ENCODE results near the gene NRROS. TPM values are rescaled to one million over a fixed set of nuclear protein-coding genes. Genes with fewer than 3 reads are reported as not detected.
A peak's percentile ranks its signal among the peaks of the same experiment; 100 is the strongest.

NRROS gene
- total and polyA plus RNA-seq, 8 donors, result 0.37 to 3.6 (median 1.0) TPM

DNA sequence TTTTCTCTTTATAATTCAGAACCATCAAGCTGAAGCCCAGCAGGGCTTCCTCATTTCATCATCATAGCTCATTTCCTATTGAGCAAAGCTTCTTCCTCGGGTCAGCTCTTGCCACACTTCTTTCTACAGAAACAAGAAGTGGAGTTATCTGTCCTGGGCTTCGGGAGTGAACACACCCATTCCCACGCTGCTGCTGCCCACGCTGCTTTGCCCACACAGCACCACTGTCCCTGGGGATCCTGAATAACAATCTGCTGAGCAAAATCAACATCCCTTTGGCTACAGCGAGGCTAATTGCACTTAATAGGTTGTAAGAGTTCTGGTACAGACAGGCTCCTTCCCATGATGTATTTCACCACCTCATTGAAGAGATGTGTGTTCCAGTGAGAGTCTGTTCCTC is 48.9 kb downstream of the NRROS start:
- no peaks in the 10 kb centered on the region for H3K27me3 ChIP-seq
- WGBS, 2 donors, result 28 to 45% methylated on average over 5 of the region's 5 CpGs

DNA sequence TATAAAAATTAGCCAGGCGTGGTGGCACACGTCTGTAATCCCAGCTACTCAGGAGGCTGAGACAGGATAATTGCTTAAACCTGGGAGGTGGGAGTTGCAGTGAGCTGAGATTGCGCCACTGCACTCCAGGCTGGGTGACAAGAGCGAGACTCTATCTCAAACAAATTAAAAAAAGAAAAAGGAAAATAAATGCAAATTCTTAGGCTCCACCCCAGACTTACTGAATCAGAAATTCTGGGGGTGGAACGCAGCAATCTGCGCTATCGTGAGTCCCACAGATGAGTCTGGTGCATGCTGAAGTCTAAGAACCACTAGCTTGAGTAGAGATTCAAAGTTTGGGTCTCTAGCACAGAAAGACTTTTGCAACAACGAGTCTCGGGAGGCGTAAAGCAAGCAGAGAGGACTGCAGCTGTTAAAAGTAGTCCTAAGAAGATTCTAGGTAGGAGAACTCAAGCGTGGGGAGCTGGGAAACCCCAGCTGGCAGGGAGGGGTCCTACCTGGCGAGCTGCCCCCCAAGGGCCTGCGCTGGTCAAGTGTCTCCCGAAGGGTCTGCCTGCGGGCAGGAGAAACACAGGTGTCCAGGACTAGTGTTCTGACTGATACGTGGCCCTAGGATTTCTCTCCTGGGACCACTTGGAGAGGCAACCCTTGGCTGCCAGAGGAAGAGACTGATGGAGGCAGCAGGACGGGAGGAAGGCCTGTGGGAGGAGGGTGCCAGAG is 50.6 kb downstream of the NRROS start:
- peaks cover 0 to under 1% (median 0%) of the 10 kb centered on the region in 3 donors for H3K4me1 ChIP-seq
- WGBS, 2 donors, result 76 to 84% methylated on average over 17 of the region's 17 CpGs
- TF ChIP-seq, protein P1, sequence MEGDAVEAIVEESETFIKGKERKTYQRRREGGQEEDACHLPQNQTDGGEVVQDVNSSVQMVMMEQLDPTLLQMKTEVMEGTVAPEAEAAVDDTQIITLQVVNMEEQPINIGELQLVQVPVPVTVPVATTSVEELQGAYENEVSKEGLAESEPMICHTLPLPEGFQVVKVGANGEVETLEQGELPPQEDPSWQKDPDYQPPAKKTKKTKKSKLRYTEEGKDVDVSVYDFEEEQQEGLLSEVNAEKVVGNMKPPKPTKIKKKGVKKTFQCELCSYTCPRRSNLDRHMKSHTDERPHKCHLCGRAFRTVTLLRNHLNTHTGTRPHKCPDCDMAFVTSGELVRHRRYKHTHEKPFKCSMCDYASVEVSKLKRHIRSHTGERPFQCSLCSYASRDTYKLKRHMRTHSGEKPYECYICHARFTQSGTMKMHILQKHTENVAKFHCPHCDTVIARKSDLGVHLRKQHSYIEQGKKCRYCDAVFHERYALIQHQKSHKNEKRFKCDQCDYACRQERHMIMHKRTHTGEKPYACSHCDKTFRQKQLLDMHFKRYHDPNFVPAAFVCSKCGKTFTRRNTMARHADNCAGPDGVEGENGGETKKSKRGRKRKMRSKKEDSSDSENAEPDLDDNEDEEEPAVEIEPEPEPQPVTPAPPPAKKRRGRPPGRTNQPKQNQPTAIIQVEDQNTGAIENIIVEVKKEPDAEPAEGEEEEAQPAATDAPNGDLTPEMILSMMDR (IDR thresholded peaks at IDR 0.05), result no peak
- no peak overlapping the region for H3K27ac ChIP-seq
- no peaks in the 10 kb centered on the region for H3K9me3 ChIP-seq
- H3K4me3 ChIP-seq, result no peak overlapping the region
- ATAC-seq (no peak), DNase-seq (no peak), FAIRE-seq (no peak)
- no peaks in the 10 kb centered on the region for H3K27me3 ChIP-seq
- no peaks in the 10 kb centered on the region for H3K36me3 ChIP-seq
- intact Hi-C loops (cut with DNase I), result loop anchor here in 2 of 3 donors (5.0 kb wide), 2 partner anchors 78 to 83 kb away; no protein-coding TSS in a partner anchor

More for the DNA sequence above, 48.9 kb downstream of the NRROS start:
- Histone ChIP-seq H3K36me3 (no peaks in the 10 kb centered on the region), H3K9me3 (no peaks in the 10 kb centered on the region), H3K27ac (no peak overlapping the region), H3K4me1 (peaks cover 0 to 7% (median 0%) of the 10 kb centered on the region in 3 donors), H3K4me3 (no peak overlapping the region)
- FAIRE-seq (no peak), ATAC-seq (peak in 3 of 4 donors; percentile 30 to 64 (median 64)), DNase-seq (no peak)
- TF ChIP-seq, protein P1 (IDR thresholded peaks at IDR 0.05), result no peak
- intact Hi-C loops (cut with DNase I), result loop anchor here in 2 of 3 donors (5.0 kb wide), 2 partner anchors 76 to 81 kb away; no protein-coding TSS in a partner anchor

DNA sequence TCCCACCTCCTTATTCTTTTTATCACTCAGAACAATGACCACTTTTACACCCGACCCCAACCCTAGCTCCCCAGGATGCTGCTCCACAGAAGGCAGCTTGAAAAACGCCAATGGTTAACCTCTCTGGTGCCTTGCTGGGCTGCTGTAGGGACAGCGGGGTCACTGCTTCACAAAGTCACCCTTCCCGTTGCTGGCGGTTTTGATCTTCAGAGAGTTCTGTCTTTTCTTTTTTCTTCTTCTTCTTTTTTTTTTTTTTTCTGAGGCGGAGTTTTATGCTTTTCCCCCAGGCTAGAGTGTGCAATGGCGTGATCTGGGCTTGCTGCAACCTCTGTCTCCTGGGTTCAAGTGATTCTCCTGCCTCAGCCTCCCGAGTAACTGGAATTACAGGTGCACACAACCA is 51.9 kb downstream of the NRROS start:
- Histone ChIP-seq H3K27ac (no peak overlapping the region), H3K9me3 (no peaks in the 10 kb centered on the region), H3K36me3 (no peaks in the 10 kb centered on the region), H3K4me3 (no peak overlapping the region), H3K4me1 (no peaks in the 10 kb centered on the region), H3K27me3 (no peaks in the 10 kb centered on the region)
- DNase-seq (no peak), FAIRE-seq (no peak), ATAC-seq (no peak)
- TF ChIP-seq, protein P1 (IDR thresholded peaks at IDR 0.05), result no peak
- WGBS, 2 donors, result 52 to 67% methylated on average over 8 of the region's 8 CpGs
- intact Hi-C loops (cut with DNase I), result no loop called here

DNA sequence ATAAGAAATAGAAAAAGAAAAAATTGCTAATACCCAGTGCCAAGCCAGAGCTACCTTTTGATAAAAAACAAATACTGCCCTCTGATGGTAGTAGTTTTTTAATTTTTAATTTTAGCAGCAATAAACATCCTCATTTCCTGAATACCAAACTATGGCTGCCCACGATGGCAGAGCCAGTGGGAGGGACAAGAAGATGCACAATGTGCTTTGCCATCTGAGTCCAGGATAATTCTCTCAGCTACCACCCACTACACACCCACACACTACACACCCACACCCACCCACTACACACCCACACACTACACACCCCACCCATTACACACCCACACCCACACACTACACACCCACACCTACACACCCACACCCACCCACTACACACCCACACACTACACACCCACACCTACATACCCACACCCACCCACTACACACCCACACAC is 54.7 kb downstream of the NRROS start:
- TF ChIP-seq, protein P1 (IDR thresholded peaks at IDR 0.05), result no peak
- Histone ChIP-seq H3K36me3 (no peaks in the 10 kb centered on the region), H3K9me3 (no peaks in the 10 kb centered on the region), H3K4me1 (no peaks in the 10 kb centered on the region), H3K4me3 (no peak overlapping the region), H3K27ac (no peak overlapping the region), H3K27me3 (no peaks in the 10 kb centered on the region)
- FAIRE-seq (no peak), DNase-seq (no peak), ATAC-seq (no peak)
- intact Hi-C loops (cut with DNase I), result no loop called here
- 6 to 7% methylated on average over 1 of the region's 1 CpG for WGBS, 2 donors
